HG03095 (cell line): Measurements from ENCODE around the gene ZNF609.
"Not testable (repeated sequence)": the region's sequence is repeated elsewhere in the genome, so short reads cannot be mapped to it uniquely, and the experiment has no call there.

ENCODE experiments used
- ATAC-seq: cut with Tn5 transposase; IDR thresholded peaks from one replicate; pipeline ENCODE4 v1.9.1; 2021; ENCODE audit warnings: moderate library complexity; ENCODE audit not compliant: unreplicated experiment

ZNF609 gene

DNA sequence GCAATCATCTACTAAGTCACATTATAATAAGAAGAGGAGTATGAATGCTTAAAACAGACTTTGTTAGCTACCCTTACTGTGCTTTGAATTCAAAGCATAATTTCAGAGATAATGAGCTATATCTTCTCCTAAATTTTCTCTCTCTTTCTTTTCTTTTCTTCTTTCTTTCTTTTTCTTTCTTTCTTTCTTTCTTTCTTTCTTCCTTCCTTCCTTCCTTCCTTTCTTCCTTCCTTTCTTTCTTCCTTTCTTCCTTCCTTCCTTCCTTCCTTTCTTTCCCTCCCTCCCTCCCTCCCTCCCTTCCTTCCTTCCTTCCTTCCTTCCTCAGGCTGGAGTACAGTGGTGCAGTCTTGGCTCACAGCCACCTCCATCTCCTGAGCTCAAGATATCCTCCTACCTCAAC is 184.4 kb downstream of the ZNF609 start:
- ATAC-seq, result not testable (repeated sequence)

DNA sequence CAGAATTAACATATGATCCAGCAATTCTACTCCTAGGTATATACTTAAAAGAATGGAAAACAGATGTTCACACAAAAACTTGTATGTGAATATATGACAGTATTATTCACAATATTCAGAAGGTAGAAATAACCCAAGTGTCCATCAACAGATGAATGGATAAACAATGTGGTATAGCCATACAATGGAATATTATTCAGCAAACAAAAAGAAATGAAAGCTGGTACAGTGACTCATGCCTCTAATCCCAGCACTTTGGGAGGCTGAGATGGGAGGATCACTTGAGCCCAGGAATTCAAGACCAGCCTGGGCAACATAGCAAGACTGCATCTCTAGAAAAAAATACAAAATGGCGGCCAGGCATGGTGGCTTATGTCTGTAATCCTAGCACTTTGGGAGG is 185.6 kb downstream of the ZNF609 start:
- no peak for ATAC-seq

DNA sequence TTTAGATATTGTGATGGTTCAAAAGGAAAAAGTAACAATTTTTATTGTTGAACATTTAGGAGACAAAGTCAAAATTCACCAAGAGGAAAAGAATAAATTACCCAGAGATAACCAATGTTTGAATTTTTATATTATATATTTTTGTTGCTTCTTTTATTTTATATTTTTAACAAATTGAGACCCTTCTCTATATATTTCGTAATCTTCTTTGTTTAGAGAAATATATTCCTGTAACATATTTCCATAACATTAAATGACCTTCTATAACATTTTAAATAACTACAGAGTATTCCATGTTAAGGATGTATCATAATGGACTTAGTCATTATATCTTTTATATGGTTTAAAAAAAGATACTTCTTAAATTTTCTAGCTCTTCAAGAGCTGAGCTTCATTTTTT is 187.0 kb downstream of the ZNF609 start:
- no peak for ATAC-seq

DNA sequence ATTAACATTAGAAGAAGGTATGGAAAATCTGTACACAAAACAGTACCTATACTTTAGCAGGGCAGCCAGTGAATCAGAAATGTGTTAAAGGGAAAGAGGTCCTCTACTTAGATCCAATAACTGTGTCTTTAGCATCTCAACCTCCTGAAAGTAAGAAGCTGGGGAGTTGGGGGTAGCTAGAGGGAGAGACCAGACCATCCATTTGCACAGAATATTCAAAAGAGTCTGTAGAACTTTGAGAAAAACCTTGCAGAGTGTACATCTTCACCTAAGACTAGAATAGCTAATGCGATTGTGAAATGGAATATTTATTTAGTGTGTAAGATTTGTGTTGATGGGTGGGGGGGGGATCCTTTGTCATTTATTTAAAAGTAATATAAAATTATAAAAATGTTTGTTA is 190.2 kb downstream of the ZNF609 start:
- no peak for ATAC-seq

DNA sequence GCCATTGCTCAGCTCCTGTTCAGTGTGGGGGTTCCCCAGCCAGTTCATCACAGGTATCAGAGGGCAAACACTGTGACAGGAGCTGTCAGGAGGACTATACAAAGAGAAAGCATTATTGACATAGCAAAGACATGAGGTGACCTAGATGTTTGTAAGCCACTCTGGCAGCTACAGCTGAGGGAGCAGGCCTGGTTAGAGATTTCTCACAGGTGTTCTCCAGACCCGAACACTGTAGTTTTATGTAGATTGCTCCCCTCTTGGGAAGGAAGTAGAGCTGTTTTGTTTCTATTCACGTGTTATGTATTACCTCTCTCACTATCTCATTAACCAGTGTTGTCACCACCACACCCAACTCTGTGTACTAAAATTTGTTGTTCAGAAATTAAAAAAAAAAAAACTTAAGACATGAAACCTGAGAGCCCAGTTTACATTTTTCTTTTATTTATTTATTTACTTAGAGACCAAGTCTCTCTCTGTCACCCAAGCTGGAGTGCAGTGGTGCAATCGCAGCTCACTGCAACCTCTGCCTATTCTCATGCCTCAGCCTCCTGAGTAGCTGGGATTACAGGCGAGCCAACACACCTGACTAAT is 191.3 kb downstream of the ZNF609 start:
- ATAC-seq, result peak; percentile 76

DNA sequence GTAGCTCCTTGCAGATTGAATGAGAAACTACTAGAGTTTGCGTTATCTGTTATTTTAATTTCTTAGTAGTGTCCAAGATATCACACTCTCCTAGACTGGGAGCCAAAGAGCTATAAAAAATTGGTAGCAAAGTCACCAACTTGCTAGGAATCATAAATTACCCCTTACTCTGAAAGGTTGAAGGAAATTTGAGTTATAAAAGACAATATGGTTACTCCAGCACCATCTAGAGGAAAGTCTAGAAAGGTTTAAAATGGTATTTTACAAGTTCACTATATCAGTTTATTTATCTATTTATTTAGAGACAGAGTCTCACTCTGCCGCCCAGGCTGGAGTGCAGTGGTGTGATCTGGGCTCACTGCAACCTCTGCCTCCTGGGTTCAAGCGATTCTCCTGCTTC is 193.4 kb downstream of the ZNF609 start:
- no peak for ATAC-seq

DNA sequence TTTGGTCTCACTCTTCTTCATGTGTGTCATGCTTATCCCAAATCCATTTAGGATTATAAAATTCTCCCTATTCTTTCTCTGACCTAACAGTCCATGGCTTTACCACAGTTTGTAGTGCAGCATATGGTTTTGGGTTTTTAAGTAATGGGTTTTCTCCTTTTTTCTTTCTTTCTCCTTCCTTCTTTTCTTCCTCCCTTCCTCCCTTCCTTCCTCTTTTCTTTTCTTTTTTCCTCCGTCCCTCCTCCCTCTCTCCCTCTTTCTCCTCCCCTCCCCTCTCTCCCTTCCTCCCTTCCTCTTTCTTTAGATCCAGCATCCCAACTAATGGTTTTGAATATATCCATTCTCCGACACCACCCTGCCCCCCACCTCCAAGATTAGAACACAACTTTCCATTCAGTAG is 196.1 kb downstream of the ZNF609 start:
- no peak for ATAC-seq

DNA sequence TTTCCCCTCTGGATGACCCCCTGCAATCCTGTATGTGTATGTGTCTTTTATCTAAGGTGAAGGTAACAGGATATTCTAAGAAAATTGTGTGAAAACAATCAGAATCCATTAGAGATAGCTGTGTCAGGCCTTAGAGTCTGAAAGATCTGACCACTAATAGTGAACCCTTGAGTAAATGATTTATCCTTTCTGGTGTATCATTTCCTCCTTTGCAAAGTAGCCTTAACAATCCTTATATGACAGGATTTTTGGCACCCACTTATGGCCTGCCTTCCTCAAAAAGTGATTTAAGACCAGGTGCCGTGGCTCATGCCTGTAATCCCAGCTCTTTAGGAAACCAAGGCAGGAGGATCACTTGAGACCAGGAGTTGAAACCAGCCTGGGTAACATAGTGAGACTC is 204.8 kb downstream of the ZNF609 start:
- no peak for ATAC-seq

DNA sequence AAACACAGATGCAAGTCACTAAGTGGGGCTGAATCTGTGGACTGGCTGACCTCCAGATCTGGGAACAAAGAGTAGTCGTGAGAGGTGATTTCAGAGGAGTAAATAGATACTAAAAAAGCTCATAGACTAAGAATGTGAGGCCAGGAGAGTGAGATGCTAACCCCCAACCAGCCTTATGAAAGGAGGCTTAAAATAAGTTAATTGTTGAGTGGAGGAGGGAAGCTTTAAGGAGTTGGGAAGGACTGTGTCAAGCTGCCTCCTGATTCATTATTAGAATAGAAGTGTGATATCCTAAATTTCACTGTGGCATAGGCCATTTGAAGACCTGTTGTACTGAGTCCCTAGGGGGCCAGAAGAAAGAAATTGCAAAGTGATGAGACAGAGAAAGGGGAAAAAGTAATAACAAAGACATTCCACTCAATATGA is 207.4 kb downstream of the ZNF609 start:
- no peak for ATAC-seq

DNA sequence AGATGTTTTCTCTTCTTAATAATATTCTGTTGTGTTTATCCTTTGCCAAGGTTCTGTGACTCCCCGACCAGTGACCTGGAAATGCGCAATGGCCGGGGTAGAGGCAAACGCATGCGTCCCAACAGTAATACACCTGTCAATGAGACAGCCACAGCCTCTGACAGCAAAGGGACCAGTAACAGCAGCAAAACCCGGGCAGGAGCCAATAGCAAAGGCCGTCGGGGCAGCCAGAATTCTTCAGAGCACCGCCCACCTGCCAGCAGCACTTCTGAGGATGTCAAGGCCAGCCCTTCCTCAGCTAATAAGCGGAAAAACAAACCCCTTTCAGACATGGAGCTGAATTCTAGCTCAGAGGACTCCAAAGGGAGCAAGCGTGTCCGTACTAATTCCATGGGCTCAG is 213.5 kb downstream of the ZNF609 start:
- no peak for ATAC-seq

DNA sequence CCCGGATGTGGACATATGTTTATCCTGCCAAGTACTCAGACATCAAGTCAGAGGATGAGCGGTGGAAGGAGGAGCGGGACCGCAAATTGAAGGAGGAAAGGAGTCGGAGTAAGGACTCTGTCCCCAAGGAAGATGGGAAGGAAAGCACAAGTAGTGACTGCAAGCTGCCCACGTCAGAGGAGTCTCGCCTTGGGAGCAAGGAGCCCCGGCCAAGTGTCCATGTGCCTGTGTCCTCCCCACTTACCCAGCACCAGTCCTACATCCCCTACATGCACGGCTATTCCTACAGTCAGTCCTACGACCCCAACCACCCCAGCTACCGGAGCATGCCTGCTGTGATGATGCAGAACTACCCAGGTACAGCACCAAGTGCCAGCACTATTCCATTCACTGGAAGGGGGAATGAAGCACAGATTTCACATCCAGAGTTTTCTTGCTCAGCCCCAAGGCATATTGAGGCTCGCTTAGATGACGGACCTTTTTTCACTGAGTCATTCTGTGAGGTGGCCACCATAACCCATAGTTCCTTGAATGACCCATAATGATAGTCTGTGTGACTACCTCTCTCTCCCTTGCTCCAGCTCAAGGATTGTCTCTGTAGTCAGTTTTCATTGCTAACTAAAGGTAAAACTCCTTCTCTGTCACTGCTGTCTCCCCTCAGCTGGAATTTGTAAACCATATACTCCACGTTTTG is 217.9 kb downstream of the ZNF609 start:
- no peak for ATAC-seq

DNA sequence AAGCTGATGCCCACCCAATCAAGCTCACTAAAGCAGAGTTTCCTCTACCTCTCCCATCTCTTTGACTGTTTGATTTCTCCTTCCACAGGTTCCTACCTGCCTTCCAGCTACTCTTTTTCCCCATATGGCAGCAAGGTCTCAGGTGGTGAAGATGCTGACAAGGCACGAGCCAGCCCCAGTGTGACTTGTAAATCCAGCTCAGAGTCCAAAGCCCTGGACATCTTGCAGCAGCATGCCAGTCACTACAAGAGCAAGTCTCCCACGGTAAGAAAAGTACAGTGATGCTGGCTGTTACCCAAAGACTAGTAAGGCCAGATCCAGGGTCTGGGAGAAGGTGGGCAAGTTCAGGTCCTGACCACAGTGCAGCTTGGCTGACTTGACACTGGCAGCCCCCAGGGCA is 219.7 kb downstream of the ZNF609 start:
- no peak for ATAC-seq

DNA sequence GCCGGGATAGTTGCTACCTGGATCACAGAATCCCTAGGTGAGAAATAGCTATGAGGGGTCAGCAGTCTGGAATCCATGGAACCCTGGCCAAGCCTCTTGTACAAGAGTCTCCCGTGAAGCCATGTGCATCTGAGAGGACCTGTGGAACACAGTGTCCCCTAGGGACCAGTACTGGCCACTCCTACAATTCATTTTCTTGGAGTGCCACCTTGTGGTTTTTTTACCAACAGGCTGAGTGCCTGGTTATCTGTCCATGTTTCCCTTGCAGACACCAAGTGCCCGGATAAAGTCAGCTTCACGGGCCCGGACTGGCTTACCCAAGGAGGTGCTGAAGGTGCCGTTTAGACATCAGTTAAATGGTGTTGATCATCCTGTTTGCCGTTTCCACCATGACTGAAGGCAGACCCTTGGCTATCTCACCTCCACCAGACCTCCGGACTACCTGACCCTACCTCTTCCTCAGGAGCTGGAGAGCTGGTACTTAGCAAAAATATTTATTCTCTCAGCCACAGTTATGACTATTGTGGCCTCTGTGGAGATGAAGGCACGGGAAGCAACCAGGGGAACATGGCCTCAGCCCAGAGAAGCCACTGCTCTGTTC is 221.1 kb downstream of the ZNF609 start:
- ATAC-seq, result no peak

DNA sequence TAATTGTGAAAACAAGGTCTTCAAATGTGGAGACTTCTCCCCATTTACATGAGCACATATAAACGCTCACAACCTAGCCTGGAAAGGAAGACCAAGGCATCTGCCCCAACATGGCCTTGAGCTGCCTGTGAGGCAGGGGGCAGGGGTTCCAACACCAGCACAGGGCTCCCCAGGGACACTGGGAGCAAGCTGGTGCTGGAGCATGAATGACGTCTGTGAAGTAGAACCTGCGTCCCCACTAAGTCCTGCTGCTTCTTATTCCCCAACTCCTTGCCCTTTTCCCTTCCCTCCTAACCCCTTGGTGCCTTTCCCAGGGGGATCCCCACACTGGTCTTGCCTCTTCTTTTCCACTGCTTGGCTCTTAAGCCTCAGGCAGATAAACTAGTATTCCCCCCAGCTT is 221.9 kb downstream of the ZNF609 start:
- no peak for ATAC-seq

DNA sequence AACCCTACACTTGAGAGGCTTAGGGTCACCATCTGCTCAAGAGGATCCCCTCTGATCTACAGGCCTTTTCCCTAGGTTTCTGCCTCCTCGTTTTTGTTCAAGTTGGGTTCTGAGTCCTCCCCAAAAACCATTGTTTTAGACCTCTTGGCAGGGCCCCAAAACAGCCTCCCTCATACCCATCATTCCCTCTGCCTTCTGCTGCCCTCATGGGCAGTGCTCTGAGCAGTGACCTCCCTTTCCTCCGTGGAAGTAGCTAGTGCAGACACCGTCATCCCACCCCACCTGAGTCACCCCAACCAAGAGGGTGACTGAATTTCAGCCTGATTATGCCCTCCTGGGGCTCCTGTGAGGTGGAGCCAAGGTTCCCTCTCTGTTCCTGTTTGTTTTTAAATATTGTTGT is 223.0 kb downstream of the ZNF609 start:
- ATAC-seq, result no peak

DNA sequence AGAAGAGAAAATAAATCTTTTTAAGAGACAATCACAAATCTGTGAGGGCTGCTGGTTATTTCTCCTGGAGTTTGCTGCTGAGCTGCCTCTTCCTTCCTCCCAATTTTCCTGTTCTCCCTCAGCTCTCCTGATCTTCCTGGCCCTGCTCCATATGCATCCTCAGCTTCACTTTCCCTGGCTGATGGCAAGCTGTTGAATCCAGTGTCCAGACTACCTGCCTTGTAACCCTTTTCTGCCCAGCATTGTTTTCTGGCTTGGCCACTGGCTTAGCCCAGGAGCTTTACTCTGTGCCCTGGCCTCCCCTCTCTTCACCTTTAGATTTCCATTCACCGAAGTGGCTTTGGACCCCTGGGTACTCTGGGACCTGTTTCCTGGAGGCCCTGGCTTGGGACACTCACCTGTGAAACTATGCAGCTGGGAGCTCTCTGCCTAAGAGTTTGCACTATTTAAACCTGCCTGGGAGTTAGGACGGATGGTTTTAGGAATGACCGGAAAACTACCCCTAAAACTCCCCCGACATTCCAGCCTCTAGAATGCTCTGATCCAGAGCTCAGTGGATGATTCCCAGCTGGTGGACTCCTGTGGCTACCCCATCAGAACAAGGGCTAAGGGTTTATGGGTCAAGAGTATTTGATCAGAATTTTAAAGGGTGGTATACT is 225.0 kb downstream of the ZNF609 start:
- no peak for ATAC-seq

DNA sequence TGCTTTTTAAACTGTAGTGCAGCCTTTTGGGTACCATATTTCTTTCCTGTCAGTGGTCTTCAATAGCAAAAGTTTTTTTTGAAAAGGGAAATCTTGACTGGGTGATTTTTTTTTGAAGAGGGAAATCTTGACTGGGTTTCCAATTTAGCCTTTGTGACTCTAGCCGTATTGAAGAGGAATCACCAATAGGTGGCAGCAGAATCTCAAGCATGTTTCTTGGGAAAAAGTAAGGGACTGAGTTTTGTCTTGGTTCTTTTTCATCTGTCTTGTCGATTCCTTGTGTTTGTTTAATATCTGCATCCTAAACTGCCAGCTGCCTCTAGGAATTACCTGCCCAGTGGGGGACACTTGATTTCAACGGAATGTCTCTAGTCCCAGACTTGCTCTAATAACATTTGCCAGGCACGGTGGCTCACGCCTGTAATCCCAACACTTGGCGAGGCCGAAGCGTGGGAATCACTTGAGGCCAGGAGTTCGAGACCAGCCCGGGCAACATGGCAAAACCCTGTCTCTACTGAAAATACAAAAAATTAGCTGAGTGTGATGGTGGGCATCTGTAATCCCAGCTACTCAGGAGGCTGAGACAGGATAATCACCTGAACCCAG is 225.9 kb downstream of the ZNF609 start:
- ATAC-seq, result no peak

DNA sequence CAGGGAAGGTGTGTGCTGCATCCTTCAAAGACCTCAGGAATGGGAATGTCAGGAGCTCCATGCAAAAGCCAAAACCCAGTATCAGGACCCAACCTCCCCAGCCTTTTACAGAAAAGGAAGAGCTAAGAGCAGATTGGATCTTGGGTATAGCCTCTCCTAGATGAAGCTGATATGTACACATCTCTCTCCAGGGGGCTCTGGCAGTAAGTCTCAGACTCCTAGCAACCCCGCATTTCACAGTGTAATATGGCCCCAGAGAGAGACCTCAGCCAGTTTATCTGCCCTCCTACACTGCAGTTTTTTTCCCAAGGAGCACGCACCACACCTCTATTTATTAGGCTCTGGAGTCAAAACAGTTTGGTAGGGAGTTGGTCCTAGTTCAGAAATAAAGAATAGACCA is 226.8 kb downstream of the ZNF609 start:
- no peak for ATAC-seq

DNA sequence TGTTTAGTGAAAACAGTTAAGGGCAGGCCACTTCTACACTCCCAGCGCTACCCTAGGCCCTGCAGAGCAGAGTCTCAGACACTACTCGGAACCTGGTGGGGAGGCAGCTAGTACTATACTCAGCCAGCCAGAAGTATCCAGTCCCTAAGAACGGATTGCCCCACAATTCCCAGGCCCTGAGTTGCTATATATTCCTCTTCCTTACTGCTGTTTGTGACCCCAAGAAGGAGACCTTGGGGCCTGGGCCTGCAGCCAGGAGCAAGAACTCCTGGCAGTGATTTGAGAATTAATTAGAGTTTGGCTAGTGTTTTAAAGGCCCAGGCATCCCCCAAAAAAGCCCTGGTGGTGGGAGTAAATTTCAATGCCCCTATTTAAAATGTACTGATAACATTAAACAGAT is 227.3 kb downstream of the ZNF609 start:
- ATAC-seq, result no peak

DNA sequence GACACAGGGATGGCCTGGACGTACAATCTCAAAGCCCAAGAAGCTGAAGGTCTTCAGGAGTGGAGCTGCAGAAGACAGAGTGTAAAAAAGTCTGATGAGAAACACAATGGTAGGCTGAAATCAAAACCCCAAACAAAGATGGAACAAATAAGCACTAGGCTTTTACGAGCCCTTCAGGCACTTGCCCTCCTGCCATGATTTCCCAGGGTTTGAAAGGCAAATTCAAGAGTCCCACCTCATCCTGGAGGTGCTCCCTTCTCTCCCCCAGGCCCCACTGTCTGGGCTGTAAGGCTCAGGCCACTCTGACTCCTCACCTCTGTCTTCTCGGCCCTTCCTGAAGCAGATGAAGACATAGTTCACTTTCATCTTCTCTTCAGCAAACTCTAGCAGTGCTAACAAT is 228.4 kb downstream of the ZNF609 start:
- ATAC-seq, result no peak

DNA sequence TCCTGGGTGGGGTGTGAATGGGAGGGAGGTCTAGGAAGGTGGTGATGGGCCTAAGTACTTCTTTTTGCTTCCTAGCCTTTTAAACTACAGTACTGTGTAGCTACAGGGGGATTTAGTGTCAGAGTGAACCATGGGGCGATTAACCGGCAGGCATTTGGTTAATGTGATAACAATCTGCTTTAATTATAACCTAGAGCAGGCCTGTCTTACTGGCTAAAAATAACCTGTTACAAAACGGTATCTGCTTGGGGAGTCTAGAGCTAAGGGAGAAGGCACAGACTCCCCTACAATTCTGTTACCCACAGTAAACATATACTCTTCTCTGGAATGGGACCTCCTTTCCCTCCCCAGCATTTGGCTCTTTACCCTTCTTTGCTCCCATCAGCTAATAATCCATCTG is 229.6 kb downstream of the ZNF609 start:
- ATAC-seq, result no peak
